Measurements from ENCODE around the gene IPO11.

GRCh38 chr5:62536783-62537182 lies 124.2 kb downstream of the IPO11 start:
- no peak for TF ChIP-seq POLR2AphosphoS5 (IDR thresholded peaks at IDR 0.05; ENCODE audit: low read depth, low read length)
- no peak for TF ChIP-seq SPI1 (IDR thresholded peaks at IDR 0.05; ENCODE audit: low read depth, low read length)
- no peak for TF ChIP-seq POLR2A (IDR thresholded peaks at IDR 0.05; ENCODE audit: low read depth, low read length)
- TF ChIP-seq TAF1 (IDR thresholded peaks at IDR 0.05; ENCODE audit: low read depth, low read length), result no peak
- TF ChIP-seq PAX5 (IDR thresholded peaks at IDR 0.05; ENCODE audit: insufficient read depth, low read length, severe bottlenecking), result no peak
- TF ChIP-seq POU2F2 (IDR thresholded peaks at IDR 0.05; ENCODE audit: low read depth, low read length), result no peak

Data from GM12891 (cell line).